Measurements from ENCODE around the gene FCGR3A.
"Not testable (repeated sequence)": the region's sequence is repeated elsewhere in the genome, so short reads cannot be mapped to it uniquely, and the experiment has no call there.

DNA sequence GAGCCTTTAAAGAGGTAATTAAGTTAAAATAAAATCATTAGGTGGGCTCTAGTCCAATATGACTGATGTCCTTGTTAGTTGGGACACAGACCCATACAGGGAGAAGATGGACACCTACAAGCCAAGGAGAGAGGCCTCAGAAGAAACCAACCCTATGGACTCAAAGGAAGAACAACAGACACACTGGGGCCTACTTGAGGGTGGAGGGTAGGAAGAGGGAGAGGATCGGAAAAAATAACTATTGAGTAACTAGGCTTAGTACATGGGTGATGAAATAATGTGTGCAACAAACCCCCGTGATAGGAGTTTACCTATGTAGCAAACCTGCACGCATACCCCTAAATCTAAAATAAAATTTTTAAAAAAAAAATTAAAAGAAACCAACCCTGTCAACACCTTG, 4.7 kb upstream of the FCGR3A start:
- TF ChIP-seq, protein P1, sequence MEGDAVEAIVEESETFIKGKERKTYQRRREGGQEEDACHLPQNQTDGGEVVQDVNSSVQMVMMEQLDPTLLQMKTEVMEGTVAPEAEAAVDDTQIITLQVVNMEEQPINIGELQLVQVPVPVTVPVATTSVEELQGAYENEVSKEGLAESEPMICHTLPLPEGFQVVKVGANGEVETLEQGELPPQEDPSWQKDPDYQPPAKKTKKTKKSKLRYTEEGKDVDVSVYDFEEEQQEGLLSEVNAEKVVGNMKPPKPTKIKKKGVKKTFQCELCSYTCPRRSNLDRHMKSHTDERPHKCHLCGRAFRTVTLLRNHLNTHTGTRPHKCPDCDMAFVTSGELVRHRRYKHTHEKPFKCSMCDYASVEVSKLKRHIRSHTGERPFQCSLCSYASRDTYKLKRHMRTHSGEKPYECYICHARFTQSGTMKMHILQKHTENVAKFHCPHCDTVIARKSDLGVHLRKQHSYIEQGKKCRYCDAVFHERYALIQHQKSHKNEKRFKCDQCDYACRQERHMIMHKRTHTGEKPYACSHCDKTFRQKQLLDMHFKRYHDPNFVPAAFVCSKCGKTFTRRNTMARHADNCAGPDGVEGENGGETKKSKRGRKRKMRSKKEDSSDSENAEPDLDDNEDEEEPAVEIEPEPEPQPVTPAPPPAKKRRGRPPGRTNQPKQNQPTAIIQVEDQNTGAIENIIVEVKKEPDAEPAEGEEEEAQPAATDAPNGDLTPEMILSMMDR (IDR thresholded peaks at IDR 0.05): not testable (repeated sequence)
- not testable (repeated sequence) for TF ChIP-seq EZH2 (IDR thresholded peaks at IDR 0.05; ENCODE audit: borderline replicate concordance, insufficient read depth, low read depth, low read length, poor library complexity, severe bottlenecking)

All from B cell (primary cell).